Gastroesophageal sphincter (tissue), 4 donors: Measurements from ENCODE around the gene TXNDC11. TPM values are rescaled to one million over a fixed set of nuclear protein-coding genes. Genes with fewer than 3 reads are reported as not detected.

ENCODE experiments used
- ATAC-seq: fragments of 150-250 bp; one replicate; pipeline ENCODE4 v1.9.1; 2016; ENCODE audit warnings: mild to moderate bottlenecking, moderate library complexity
- H3K27ac ChIP-seq, 4 donors: fragments of 200-600 bp; sonication (generic) in 3 of 4; 1 replicate in 3 of 4; 2 replicates in 1 of 4; pipeline ENCODE4 v1.5.1; 2016 to 2019
- H3K27me3 ChIP-seq: fragments of 200-600 bp; sonication (generic); one replicate; pipeline ENCODE4 v1.5.1; 2019
- H3K36me3 ChIP-seq, 2 donors: fragments of 200-600 bp; sonication (generic); one replicate each; pipeline ENCODE4 v1.5.1; 2019; ENCODE audit warnings: control low read depth in 1 of 2
- H3K4me1 ChIP-seq, 3 donors: fragments of 200-600 bp; sonication (generic); 1 replicate in 2 of 3; 2 replicates in 1 of 3; pipeline ENCODE4 v1.5.1; 2016 to 2019; ENCODE audit warnings: control low read depth in 2 of 3
- H3K4me3 ChIP-seq, 2 donors: fragments of 200-600 bp; sonication (generic); one replicate each; pipeline ENCODE4 v1.5.1; 2019; ENCODE audit warnings: mild to moderate bottlenecking in 1 of 2, moderate library complexity in 1 of 2
- H3K9me3 ChIP-seq, 3 donors: fragments of 200-600 bp; sonication (generic); one replicate each; pipeline ENCODE4 v1.5.1; 2017 to 2019; ENCODE audit warnings: control low read depth in 2 of 3
- CTCF ChIP-seq, 4 experiments: fragments of 200-600 bp in 2 of 4; fragments of 450-650 bp in 2 of 4; sonication (generic) in 1 of 4; IDR thresholded peaks; one replicate each; pipeline ENCODE4 v1.5.1; 2017 to 2019; ENCODE audit warnings: antibody characterized with exemption in 4 of 4, mild to moderate bottlenecking in 2 of 4, moderate library complexity in 2 of 4
- EP300 ChIP-seq: sonication (generic); formaldehyde crosslinking; IDR thresholded peaks from one replicate; pipeline ENCODE4 v1.6.1; 2017; ENCODE audit warnings: antibody characterized with exemption, mild to moderate bottlenecking
- POLR2A ChIP-seq, 2 donors: fragments of 450-650 bp; IDR thresholded peaks; one replicate each; pipeline ENCODE4 v1.6.1; 2017; ENCODE audit warnings: antibody characterized with exemption in 2 of 2, mild to moderate bottlenecking in 2 of 2, moderate library complexity in 1 of 2
- POLR2AphosphoS5 ChIP-seq: sonication (generic); formaldehyde crosslinking; IDR thresholded peaks from one replicate; pipeline ENCODE4 v1.6.1; 2017; ENCODE audit warnings: antibody characterized with exemption
- WGBS, 2 donors: methylation state at CpG; one replicate each; pipeline ENCODE4 v1.1.5; 2018; ENCODE audit warnings: low coverage in 1 of 2; 5-methylcytosine and 5-hydroxymethylcytosine counted together
- total RNA-seq, 4 donors: library from RNA; depleted of rRNA; stranded (reverse); fragments of >200 nt; gene quantifications; one replicate each; pipeline ENCODE4 v1.1.0, GENCODE V29; 2016

Gene TXNDC11
- total RNA-seq, 4 donors from 2014 or later: 30.2 to 53.5 (median 46.4) TPM

GRCh38 chr16:11759163-11759834, 16.6 kb upstream of the TXNDC11 start:
- no peaks in the 10 kb centered on the region for H3K27me3 ChIP-seq
- no peak for ATAC-seq
- no peaks in the 10 kb centered on the region for H3K9me3 ChIP-seq
- H3K36me3 ChIP-seq: peaks cover 12 to 98% of the 10 kb centered on the region in 2 donors
- TF ChIP-seq EP300 (no peak), POLR2A (IDR thresholded peaks at IDR 0.05) (no peak), POLR2AphosphoS5 (no peak), CTCF (IDR thresholded peaks at IDR 0.05) (no peak)
- H3K4me3 ChIP-seq: no peak overlapping the region
- 80 to 85% methylated on average over 8 of the region's 9 CpGs for WGBS, 2 donors
- H3K4me1 ChIP-seq: peaks cover 0 to 15% (median 0%) of the 10 kb centered on the region in 3 donors
- H3K27ac ChIP-seq: no peak overlapping the region

- Histone ChIP-seq H3K4me3 (no peak overlapping the region), H3K27me3 (no peaks in the 10 kb centered on the region), H3K4me1 (peaks cover 0 to 15% (median 0%) of the 10 kb centered on the region in 3 donors), H3K36me3 (peaks cover 14 to 99% of the 10 kb centered on the region in 2 donors), H3K9me3 (no peaks in the 10 kb centered on the region), H3K27ac (no peak overlapping the region)
- TF ChIP-seq EP300 (no peak), POLR2A (IDR thresholded peaks at IDR 0.05) (no peak), CTCF (IDR thresholded peaks at IDR 0.05) (no peak), POLR2AphosphoS5 (no peak)
- WGBS, 2 donors: 50 to 62% methylated on average over 8 to 10 of the region's 10 CpGs
- ATAC-seq: no peak
These were observed 15.3 kb upstream of the TXNDC11 start for GRCh38 chr16:11757671-11758545.

GRCh38 chr16:11756248-11756647, 13.6 kb upstream of the TXNDC11 start:
- H3K27me3 ChIP-seq: no peaks in the 10 kb centered on the region
- WGBS, 2 donors: 92 to 94% methylated on average over 2 to 3 of the region's 3 CpGs
- H3K36me3 ChIP-seq: peaks cover 9 to 99% of the 10 kb centered on the region in 2 donors
- no peak for ATAC-seq
- TF ChIP-seq POLR2A (IDR thresholded peaks at IDR 0.05) (no peak), POLR2AphosphoS5 (no peak), CTCF (IDR thresholded peaks at IDR 0.05) (no peak), EP300 (no peak)
- H3K9me3 ChIP-seq: no peaks in the 10 kb centered on the region
- H3K27ac ChIP-seq: no peak overlapping the region
- no peak overlapping the region for H3K4me3 ChIP-seq
- H3K4me1 ChIP-seq: peaks cover 0 to 15% (median 0%) of the 10 kb centered on the region in 3 donors

GRCh38 chr16:11755022-11755760, 12.5 kb upstream of the TXNDC11 start:
- peaks cover 0 to 15% (median 0%) of the 10 kb centered on the region in 3 donors for H3K4me1 ChIP-seq
- H3K9me3 ChIP-seq: no peaks in the 10 kb centered on the region
- H3K4me3 ChIP-seq: no peak overlapping the region
- TF ChIP-seq CTCF (IDR thresholded peaks at IDR 0.05) (no peak), POLR2AphosphoS5 (no peak), POLR2A (IDR thresholded peaks at IDR 0.05) (no peak), EP300 (no peak)
- whole genome bisulfite sequencing, 2 donors: 89% methylated on average over 12 of the region's 13 CpGs; no CpG with 5 or more reads in 1 of the 2 donors
- no peak overlapping the region for H3K27ac ChIP-seq
- H3K27me3 ChIP-seq: no peaks in the 10 kb centered on the region
- H3K36me3 ChIP-seq: peaks cover 6 to 99% of the 10 kb centered on the region in 2 donors
- no peak for ATAC-seq
